GM19023 (cell line): Measurements from ENCODE around the gene C5orf46.
"Not testable (repeated sequence)": the region's sequence is repeated elsewhere in the genome, so short reads cannot be mapped to it uniquely, and the experiment has no call there.

Experiments
- ATAC-seq: cut with Tn5 transposase; IDR thresholded peaks from one replicate; pipeline ENCODE4 v1.9.1; 2021; ENCODE audit warnings: mild to moderate bottlenecking, moderate library complexity; ENCODE audit not compliant: unreplicated experiment

The C5orf46 gene

GRCh38 chr5:147906326-147907095, at the start of gene C5orf46:
C5orf46 (minus strand) TSS chr5:147906538; CDS start chr5:147906501, 37 bp downstream.
- no peak for ATAC-seq

- ATAC-seq = no peak
These were observed 48.6 kb upstream of the C5orf46 start for GRCh38 chr5:147954971-147955370.

- peak; percentile 64 for ATAC-seq
These were observed 43.6 kb upstream of the C5orf46 start for GRCh38 chr5:147949711-147950573.

GRCh38 chr5:147946658-147947274, 40.4 kb upstream of the C5orf46 start:
- not testable (repeated sequence) for ATAC-seq

GRCh38 chr5:147939431-147940114, 33.2 kb upstream of the C5orf46 start:
- no peak for ATAC-seq

- no peak for ATAC-seq
These were observed 28.7 kb upstream of the C5orf46 start for GRCh38 chr5:147935032-147935431.

- ATAC-seq = peak; percentile 64
These were observed 24.4 kb upstream of the C5orf46 start for GRCh38 chr5:147930769-147931168.

GRCh38 chr5:147927901-147928300, 21.6 kb upstream of the C5orf46 start:
- no peak for ATAC-seq

GRCh38 chr5:147925020-147925419, 18.7 kb upstream of the C5orf46 start:
- no peak for ATAC-seq

GRCh38 chr5:147921136-147921535, 14.8 kb upstream of the C5orf46 start:
- ATAC-seq = no peak

- ATAC-seq = no peak
These were observed 14.2 kb upstream of the C5orf46 start for GRCh38 chr5:147920420-147921030.

- no peak for ATAC-seq
These were observed 12.6 kb upstream of the C5orf46 start for GRCh38 chr5:147918899-147919298.

- no peak for ATAC-seq
These were observed 11.9 kb upstream of the C5orf46 start for GRCh38 chr5:147918101-147918685.

- no peak for ATAC-seq
These were observed 7.4 kb upstream of the C5orf46 start for GRCh38 chr5:147913786-147914185.

GRCh38 chr5:147912011-147912410, 5.7 kb upstream of the C5orf46 start:
- no peak for ATAC-seq

GRCh38 chr5:147911427-147911826, 5.1 kb upstream of the C5orf46 start:
- ATAC-seq = no peak

GRCh38 chr5:147904110-147904509, 2.2 kb downstream of the C5orf46 start:
- ATAC-seq = no peak

GRCh38 chr5:147902609-147903115, 3.7 kb downstream of the C5orf46 start:
- ATAC-seq = no peak

GRCh38 chr5:147901599-147902039, 4.7 kb downstream of the C5orf46 start:
- no peak for ATAC-seq

- ATAC-seq = no peak
These were observed 7.4 kb downstream of the C5orf46 start for GRCh38 chr5:147898875-147899401.
